HG03460 (cell line): Measurements from ENCODE around the gene IL6R.
"Not testable (repeated sequence)": the region's sequence is repeated elsewhere in the genome, so short reads cannot be mapped to it uniquely, and the experiment has no call there.

Source experiments
- ATAC-seq: cut with Tn5 transposase; IDR thresholded peaks from one replicate; pipeline ENCODE4 v1.9.1; 2021; ENCODE audit not compliant: unreplicated experiment

IL6R gene

GRCh38 chr1:154406572-154406879, 1.4 kb downstream of the IL6R start:
- ATAC-seq = no peak

- no peak for ATAC-seq
Measured at GRCh38 chr1:154406886-154407197, 1.7 kb downstream of the IL6R start.

DNA sequence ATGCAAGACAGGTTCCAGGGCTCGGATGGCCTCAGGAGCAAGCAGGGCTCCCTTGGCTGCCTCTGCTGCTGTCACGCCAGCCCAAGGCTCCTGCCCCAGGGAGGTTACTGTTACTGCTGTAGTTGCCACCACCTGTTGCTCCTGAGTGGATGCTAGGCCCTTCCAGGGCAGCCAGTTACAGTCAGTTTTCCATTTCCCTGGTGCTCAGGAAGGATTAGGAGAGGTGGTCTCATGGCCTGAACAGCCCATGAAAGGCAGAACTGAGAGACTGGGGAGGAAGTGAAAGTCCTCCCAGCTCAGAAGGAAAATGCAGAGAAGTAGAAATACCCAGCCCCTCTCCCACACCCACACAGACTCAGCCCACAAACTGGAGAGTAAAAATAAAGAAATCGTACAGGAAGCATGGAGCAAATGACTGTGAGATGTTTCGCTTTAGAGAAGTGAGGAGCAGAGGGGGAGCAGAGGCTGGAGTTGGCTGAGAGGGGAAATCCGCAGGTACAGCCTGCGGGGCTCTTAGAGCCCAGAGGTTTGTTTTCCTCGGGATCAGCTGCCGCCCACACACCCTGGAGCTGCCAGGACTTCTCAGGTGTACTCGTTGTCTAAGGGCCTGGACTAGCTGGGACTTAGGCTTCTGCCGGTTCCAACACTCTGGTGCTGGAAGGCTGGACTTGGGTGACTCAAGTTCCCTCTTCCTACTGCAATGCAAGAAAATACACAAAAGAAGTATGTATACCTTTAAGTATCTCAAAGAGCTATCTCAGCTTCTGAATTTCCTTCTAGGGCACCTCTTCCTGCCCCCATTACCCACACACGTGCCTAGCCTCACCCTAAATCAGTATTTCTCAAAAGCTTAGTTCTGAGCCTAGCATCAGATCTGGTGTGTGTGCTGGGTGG, 2.3 kb downstream of the IL6R start:
- peak; percentile 28 for ATAC-seq

DNA sequence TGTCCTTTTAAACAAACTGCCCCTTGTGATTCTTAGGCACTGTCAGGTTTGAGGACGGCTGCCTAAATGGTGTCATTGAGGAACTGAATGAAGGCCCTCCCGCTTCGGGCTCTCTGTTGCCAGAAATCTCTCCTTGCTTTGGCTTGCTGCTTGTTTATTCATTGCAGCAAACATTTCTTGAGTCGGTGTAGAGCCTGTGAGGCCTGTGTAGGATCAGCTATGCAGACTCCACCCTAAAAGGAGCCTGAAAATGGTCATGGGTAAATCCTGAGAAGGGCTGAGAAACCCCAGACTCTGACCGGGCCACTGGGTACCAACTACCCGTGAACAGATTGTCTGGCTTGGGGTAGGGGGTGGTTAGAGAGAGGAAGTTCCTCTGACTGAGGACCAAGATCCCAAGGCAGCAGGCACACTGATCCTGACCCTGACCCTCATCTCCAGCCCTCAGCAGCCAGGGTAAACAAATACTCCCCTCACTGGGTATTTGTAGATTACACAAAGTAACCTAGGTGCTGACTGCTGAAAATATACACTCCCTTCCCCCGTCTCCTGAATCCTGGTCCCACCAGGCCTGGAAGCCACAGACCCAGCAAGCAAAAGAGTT, 3.1 kb downstream of the IL6R start:
- no peak for ATAC-seq

DNA sequence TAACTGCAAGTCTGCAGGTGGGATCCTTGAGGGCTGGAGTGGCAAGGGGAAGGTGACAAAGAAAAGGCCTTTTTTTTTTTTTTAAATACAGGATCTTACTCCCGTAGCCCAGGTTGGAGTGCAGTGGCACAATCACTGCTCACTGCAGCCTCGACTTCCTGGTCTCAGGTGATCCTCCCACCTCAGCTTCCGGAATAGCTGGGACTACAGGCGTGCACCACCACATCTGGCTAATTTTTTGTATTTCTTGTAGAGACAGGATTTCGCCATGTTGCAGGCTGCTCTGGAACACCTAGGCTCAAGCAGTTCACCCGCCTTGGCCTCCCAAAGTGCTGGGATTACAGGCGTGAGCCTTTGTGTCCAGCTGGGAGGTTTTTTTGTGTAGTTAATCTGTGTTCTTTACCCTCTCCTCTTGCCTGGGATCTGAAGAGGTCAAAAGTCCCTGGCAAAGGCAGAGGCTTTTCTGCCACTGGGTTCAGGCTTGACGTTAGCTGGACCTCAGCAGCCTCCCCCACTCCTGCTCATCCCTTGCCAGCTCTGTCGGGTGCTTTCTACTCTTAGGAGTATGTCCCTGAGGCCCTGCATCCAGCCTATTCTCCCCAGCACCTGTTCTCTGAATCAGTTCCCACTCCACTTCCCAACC, 5.2 kb downstream of the IL6R start:
- no peak for ATAC-seq

DNA sequence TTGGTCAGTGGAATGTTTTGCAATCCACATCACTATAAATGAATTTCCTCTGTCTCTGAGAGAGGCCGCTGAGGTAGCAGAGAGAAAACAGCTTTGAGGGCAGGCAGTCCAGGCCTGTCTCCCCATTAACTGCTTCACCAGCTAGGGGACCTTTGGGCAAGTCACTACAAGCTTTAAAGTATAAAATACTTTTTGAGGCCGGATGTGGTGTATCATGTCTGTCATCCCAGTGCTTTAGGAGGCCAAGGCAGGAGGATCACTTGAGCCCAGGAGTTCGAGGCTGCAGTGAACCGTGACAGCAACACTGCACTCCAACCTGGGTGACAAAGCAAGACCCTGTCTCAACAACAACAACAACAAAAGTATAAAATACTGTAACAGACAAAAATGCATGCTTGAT, 6.4 kb downstream of the IL6R start:
- no peak for ATAC-seq

DNA sequence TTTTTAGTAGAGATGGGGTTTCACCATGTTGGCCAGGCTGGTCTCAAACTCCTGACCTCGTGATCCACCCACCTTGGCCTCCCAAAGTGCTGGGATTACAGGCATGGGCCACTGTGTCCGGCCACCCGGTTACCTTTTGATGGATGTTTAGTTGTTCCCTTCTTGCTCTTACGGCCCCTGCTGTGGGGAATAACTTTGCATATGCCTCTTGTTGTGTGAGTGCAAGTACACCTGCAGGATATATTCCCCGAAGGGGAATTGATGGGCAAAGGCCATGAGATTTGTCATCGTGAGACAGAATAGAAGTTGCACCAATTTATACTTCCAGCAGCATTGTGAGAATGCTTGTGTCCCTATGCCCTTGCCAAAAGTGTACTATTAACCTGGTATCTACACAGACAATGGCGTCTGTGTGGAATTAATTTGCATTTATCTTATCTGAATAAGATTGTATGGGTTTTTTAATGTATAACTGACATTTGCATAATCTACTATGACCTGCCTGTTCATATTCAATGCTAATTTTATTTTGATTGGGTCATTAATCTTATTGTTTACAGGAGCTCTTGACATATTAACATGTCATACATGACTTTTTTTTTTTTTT, 8.1 kb downstream of the IL6R start:
- ATAC-seq = no peak

DNA sequence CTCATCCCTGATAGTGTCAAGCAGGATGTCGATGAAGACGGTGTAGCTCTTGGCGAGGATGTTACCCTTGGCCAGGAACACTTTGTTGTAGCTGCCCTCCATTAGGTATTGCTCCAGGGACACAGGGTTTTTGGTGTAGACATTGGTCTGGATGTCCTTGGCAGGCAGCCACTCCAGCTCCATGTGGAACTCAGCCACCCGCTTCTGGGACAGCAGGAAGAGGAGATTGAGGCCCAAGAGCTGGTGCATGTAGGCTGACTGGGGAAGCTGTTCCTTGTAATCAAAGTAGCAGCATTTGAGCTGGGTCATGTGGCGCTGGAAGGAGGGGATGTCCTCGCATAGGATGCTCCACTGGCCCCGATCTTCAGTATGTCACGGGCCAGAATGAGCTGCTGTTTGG, 9.5 kb downstream of the IL6R start:
- no peak for ATAC-seq

GRCh38 chr1:154416471-154417337, 11.6 kb downstream of the IL6R start:
- ATAC-seq = no peak

DNA sequence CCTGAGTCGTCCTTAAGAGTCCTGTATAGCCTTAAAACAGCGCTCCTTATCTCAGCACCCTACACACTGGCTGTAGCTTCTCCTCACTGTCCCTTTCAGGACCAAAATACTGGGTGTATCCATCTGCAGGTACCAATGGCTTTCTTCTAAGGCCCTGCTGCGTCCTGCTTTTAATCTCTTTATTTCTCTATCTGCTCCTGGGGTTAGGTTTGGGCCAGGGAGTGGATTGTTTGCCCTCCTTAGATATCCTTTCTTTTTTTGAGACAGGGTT, 12.1 kb downstream of the IL6R start:
- ATAC-seq = no peak

- ATAC-seq = no peak
Measured at GRCh38 chr1:154418062-154418921, 13.1 kb downstream of the IL6R start.

DNA sequence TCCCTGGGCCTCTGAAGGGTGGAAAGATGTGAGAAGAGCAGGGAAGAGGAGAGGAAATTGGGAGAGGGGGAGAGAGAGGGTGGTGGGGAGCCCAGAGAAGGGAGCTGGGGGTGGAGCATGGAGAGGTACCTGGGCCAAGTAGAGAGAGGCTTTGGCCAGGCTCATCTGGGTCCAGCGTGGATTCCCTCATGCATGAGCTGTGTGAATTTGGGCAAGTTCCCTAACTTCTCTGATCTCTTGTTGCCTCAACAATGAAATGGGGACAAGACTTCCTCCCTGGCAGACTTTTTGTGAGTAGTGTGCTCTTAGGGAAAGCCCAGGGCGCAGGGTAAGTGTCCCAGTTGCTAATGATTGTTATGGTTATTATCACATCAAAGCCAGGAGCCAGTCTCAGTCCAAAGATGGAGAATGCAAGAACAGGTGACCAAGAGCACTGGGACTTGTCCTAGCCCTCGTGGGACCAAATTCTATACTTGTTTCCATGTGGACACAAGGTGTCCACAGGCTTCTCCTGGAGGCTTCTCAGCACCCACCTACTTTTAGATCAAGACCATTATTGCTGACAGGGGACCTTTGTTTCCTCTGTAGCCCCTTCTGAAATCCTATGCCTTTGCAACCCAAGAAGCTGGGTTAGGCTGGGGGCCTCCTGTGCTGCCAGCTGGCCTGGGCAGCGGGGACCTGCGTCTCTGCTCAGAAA, 13.9 kb downstream of the IL6R start:
- no peak for ATAC-seq

GRCh38 chr1:154419620-154420571, 14.8 kb downstream of the IL6R start:
- ATAC-seq = no peak

- ATAC-seq = no peak
Measured at GRCh38 chr1:154420961-154421924, 16.1 kb downstream of the IL6R start.

DNA sequence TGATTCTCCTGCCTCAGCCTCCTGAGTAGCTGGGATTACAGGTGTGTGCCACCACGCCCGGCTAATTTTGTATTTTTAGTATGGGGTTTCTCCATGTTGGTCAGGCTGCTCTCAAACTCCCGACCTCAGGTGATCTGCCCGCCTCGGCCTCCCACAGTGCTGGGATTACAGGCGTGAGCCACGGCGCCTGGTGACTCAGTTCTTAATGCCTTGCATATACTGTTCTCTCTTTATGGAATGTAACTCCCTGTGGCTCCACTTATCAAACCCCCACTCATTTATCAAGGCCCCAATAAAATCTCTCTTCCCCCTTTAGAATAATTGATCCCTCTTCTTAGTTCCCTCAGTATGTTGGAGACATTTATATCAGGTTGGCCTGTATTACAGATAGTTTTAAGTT, 16.9 kb downstream of the IL6R start:
- ATAC-seq = not testable (repeated sequence)

DNA sequence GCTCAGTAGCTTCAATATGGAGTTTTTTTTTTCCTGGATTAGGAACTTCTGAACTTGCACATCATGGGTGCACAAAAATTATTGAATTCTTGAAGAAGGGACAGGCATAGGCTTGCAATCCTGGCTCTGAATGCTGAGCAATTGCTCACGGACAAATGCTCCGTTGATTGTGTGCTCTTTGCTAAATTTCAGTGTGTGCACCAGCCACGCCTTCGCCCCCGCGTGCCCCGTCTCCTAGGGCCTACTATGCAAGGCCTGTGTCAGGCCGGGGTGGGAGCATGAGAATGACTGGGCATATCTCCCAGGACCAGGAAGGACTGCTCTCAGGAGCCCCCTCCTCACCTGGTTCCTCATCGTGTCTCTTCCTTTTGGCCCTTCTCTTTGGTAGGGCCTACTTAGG, 17.4 kb downstream of the IL6R start:
- no peak for ATAC-seq

DNA sequence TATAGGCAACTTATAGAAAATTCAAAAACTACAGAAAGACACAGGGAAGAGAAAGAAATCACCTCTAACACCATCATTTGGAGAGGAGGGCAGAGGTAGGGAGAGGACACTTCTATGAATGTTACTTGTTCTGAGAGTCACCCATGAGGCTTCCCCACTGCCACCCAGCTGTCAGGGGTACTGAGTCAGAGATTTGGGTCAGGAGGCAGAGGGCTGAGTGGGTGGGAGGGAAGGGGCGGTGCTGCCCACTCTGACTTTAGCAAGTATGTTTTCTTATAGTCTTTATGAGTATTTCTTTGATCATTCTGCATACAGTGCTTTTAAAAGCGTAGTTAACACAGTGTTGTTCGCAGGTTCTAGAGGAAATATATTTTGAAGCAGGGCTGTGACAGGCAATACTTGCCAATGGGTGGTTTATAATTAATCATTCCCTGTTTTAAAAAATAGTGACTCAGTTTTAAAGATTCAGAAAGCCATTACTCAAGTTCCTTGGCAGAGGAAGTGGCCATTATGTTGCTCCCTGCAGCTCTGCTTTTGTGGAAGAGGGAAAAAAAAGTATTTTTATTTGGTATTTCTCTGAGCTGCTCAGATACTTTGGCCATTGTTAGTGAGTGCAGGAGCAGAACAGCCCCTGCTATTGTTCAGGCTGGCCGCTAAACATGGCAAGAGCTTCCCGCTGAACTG, 18.3 kb downstream of the IL6R start:
- no peak for ATAC-seq
